Neuronal stem cell (in vitro differentiated cells): ENCODE data around the gene SETD2.

ENCODE experiments used
- DNase-seq: peaks from one replicate; pipeline ENCODE4 v3.0.0-alpha.2; 2013; ENCODE audit warnings: low spot score
- H2AFZ ChIP-seq: one replicate; pipeline ENCODE4 v1.6.1; 2013; ENCODE audit warnings: mild to moderate bottlenecking, low read length, inconsistent platforms
- H2AK5ac ChIP-seq: 2 replicates; pipeline ENCODE4 v1.6.1; 2013; ENCODE audit warnings: low read depth, mild to moderate bottlenecking, inconsistent platforms, low read length, moderate library complexity, mixed read lengths
- H2BK120ac ChIP-seq: 2 replicates; pipeline ENCODE4 v1.6.1; 2013; ENCODE audit warnings: low read depth, mild to moderate bottlenecking, inconsistent platforms, low read length, moderate library complexity, mixed read lengths
- H2BK12ac ChIP-seq: one replicate; pipeline ENCODE4 v1.6.1; 2013; ENCODE audit warnings: low read length, inconsistent platforms
- H2BK15ac ChIP-seq: 2 replicates; pipeline ENCODE4 v1.6.1; 2013; ENCODE audit warnings: mild to moderate bottlenecking, low read length, inconsistent platforms, mixed read lengths
- H2BK5ac ChIP-seq: one replicate; pipeline ENCODE4 v1.6.1; 2013; ENCODE audit warnings: inconsistent platforms, mild to moderate bottlenecking, low read length, moderate library complexity
- H3K14ac ChIP-seq: one replicate; pipeline ENCODE4 v1.6.1; 2013; ENCODE audit warnings: low read length, inconsistent platforms
- H3K18ac ChIP-seq: 2 replicates; pipeline ENCODE4 v1.6.1; 2013; ENCODE audit warnings: low read length, inconsistent platforms
- H3K23ac ChIP-seq: 2 replicates; pipeline ENCODE4 v1.6.1; 2013; ENCODE audit warnings: low read depth, mild to moderate bottlenecking, mixed read lengths, low read length, inconsistent platforms; ENCODE audit not compliant: poor library complexity
- H3K27ac ChIP-seq: replicated peaks from 3 replicates; pipeline ENCODE4 v1.5.1; 2013; ENCODE audit warnings: low read length, inconsistent platforms
- H3K27me3 ChIP-seq, 3 experiments: 2 replicates each; pipeline ENCODE4 v1.6.1; 2013; ENCODE audit warnings: low read length in 3 of 3, mild to moderate bottlenecking in 2 of 3, inconsistent platforms in 1 of 3, low read depth in 1 of 3, mixed read lengths in 1 of 3, moderate library complexity in 1 of 3; ENCODE audit not compliant: control insufficient read depth in 3 of 3, insufficient read depth in 3 of 3
- H3K36me3 ChIP-seq, 2 donors: replicated peaks in 1 of 2; 2 replicates each; pipeline ENCODE4 v1.6.1; 2013; ENCODE audit warnings: low read length in 2 of 2; ENCODE audit not compliant: control insufficient read depth in 2 of 2, insufficient read depth in 2 of 2
- H3K4ac ChIP-seq: 2 replicates; pipeline ENCODE4 v1.6.1; 2013; ENCODE audit warnings: inconsistent platforms, mild to moderate bottlenecking, low read length, moderate library complexity
- H3K4me1 ChIP-seq, 2 donors: 1 replicate in 1 of 2; 2 replicates in 1 of 2; pipeline ENCODE4 v1.6.1; 2013; ENCODE audit warnings: low read length in 2 of 2, low read depth in 1 of 2; ENCODE audit not compliant: control insufficient read depth in 2 of 2, insufficient read depth in 1 of 2
- H3K4me2 ChIP-seq: one replicate; pipeline ENCODE4 v1.6.1; 2013; ENCODE audit warnings: mild to moderate bottlenecking, low read length, inconsistent platforms; ENCODE audit not compliant: insufficient read depth, poor library complexity, severe bottlenecking
- H3K4me3 ChIP-seq, 2 donors: 2 replicates each; pipeline ENCODE4 v1.5.1; 2013; ENCODE audit warnings: low read length in 2 of 2, mild to moderate bottlenecking in 2 of 2, inconsistent platforms in 1 of 2, moderate library complexity in 1 of 2
- H3K79me1 ChIP-seq: one replicate; pipeline ENCODE4 v1.6.1; 2013; ENCODE audit warnings: low read depth, mild to moderate bottlenecking, inconsistent platforms, low read length, moderate library complexity
- H3K9ac ChIP-seq: one replicate; pipeline ENCODE4 v1.6.1; 2013; ENCODE audit warnings: mild to moderate bottlenecking, low read depth, low read length, inconsistent platforms; ENCODE audit not compliant: poor library complexity
- H3K9me3 ChIP-seq, 2 donors: replicated peaks in 1 of 2; 2 replicates each; pipeline versions ENCODE3 to v1.6.1; 2013; ENCODE audit warnings: low read length in 2 of 2, mild to moderate bottlenecking in 2 of 2, inconsistent platforms in 1 of 2, low read depth in 1 of 2, mixed read lengths in 1 of 2, moderate library complexity in 1 of 2; ENCODE audit not compliant: control insufficient read depth in 2 of 2, insufficient read depth in 1 of 2
- H4K8ac ChIP-seq: one replicate; pipeline ENCODE4 v1.6.1; 2013; ENCODE audit warnings: low read depth, mild to moderate bottlenecking, inconsistent platforms, low read length, moderate library complexity
- H4K91ac ChIP-seq: one replicate; pipeline ENCODE4 v1.6.1; 2013; ENCODE audit warnings: low read length, low read depth, mild to moderate bottlenecking, inconsistent platforms; ENCODE audit not compliant: poor library complexity
- WGBS, 2 donors: extraction: QIAGEN DNeasy Blood & Tissue Kit; methylation state at CpG; one replicate each; pipeline ENCODE4 v1.1.7; 2013; ENCODE audit warnings: missing lambda C conversion rate in 2 of 2, mixed read lengths in 1 of 2; ENCODE audit not compliant: insufficient read length in 2 of 2, insufficient replicate concordance in 1 of 2; ENCODE audit errors: extremely low coverage in 2 of 2; 5-methylcytosine and 5-hydroxymethylcytosine counted together

SETD2 gene

DNA sequence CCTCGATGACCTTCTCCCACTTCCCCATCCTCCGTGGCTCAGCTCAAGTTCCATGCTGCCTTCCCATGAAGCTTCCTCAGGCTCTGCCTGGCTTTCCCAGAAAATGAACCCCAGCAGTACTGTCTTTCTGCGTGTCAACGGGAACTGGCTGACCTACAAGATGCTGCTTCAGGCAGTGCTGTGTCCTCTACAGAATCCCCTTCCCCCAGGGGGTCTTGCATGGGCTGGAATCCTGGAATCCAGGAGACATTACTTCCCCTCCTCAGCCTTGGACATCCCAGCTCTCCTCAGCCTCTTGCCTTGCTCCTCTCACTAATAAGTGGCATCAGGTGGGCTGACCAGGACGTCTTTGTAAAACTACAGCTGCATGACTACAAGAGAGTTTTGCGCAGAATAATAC is 192.8 kb downstream of the SETD2 start:
- peak overlapping the region; percentile 39 for H3K9ac ChIP-seq
- no peaks in the 10 kb centered on the region for H3K4me1 ChIP-seq
- H2BK120ac ChIP-seq: no peak overlapping the region
- peaks cover 13 to 58% of the 10 kb centered on the region in 2 donors for H3K36me3 ChIP-seq
- H4K8ac ChIP-seq: no peak overlapping the region
- H3K18ac ChIP-seq: no peak overlapping the region
- DNase-seq: no peak
- H4K91ac ChIP-seq: no peak overlapping the region
- H3K14ac ChIP-seq: peak overlapping the region; percentile 22
- no peak overlapping the region for H2BK5ac ChIP-seq
- H2AK5ac ChIP-seq: no peak overlapping the region
- H3K27me3 ChIP-seq: no peaks in the 10 kb centered on the region
- H3K9me3 ChIP-seq: no peaks in the 10 kb centered on the region
- no peak overlapping the region for H3K23ac ChIP-seq
- no peak overlapping the region for H2AFZ ChIP-seq
- H3K4me2 ChIP-seq: no peak overlapping the region
- no peak overlapping the region for H3K4ac ChIP-seq
- H2BK12ac ChIP-seq: no peak overlapping the region
- H3K4me3 ChIP-seq: peak overlapping the region in 1 of 2 donors; percentile 31
- WGBS, 2 donors: no CpG with 5 or more reads among the region's 6 CpGs
- peaks cover 30% of the 10 kb centered on the region for H3K79me1 ChIP-seq
- no peak overlapping the region for H2BK15ac ChIP-seq
- H3K27ac ChIP-seq: no peak overlapping the region

DNA sequence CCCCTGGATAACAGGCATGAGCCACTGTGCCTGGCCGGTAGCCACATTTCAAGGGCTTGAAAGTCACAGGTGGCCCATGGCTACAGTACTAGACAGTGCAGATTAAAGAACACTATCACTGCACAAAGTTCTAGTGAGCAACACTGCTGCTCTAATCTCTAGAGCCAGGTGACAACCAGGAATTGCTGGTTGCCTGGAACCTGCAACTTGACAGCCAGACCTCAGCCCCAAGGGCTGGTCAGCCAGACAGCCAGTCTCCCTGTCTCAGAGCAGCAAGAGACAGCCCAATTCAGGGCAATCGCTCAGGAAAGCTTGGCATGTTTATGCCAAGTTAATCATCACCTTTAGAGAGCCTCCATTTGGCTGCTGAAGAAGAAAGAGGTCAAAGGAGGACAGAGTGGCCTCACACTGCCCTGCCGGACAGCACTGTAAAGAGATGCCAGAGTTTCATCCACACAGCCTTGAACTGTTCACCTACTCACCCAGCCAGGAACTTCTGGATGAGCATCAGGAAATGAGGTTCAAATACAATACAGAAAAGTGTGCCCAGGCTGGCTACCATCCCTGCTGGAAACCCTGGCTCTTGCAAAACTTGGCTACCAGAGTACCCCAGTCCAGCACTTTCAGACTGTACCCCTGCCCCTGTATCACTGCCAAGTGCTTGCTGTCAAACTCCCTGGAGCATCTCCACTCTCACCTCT is 193.4 kb downstream of the SETD2 start:
- no peak overlapping the region for H3K14ac ChIP-seq
- no peak overlapping the region for H4K91ac ChIP-seq
- no peak for DNase-seq
- no peak overlapping the region for H2AFZ ChIP-seq
- peaks cover 18 to 64% of the 10 kb centered on the region in 2 donors for H3K36me3 ChIP-seq
- H3K4me1 ChIP-seq: no peaks in the 10 kb centered on the region
- no peak overlapping the region for H2BK120ac ChIP-seq
- H3K27me3 ChIP-seq: no peaks in the 10 kb centered on the region
- H3K9me3 ChIP-seq: no peaks in the 10 kb centered on the region
- H3K18ac ChIP-seq: no peak overlapping the region
- WGBS, 2 donors: no CpG with 5 or more reads among the region's 3 CpGs
- H3K4me2 ChIP-seq: no peak overlapping the region
- H2AK5ac ChIP-seq: no peak overlapping the region
- no peak overlapping the region for H2BK5ac ChIP-seq
- no peak overlapping the region for H3K9ac ChIP-seq
- H3K4me3 ChIP-seq: no peak overlapping the region
- H3K4ac ChIP-seq: no peak overlapping the region
- H2BK12ac ChIP-seq: no peak overlapping the region
- H3K27ac ChIP-seq: no peak overlapping the region
- no peak overlapping the region for H2BK15ac ChIP-seq
- H3K79me1 ChIP-seq: peaks cover 27% of the 10 kb centered on the region
- H4K8ac ChIP-seq: no peak overlapping the region
- H3K23ac ChIP-seq: no peak overlapping the region

DNA sequence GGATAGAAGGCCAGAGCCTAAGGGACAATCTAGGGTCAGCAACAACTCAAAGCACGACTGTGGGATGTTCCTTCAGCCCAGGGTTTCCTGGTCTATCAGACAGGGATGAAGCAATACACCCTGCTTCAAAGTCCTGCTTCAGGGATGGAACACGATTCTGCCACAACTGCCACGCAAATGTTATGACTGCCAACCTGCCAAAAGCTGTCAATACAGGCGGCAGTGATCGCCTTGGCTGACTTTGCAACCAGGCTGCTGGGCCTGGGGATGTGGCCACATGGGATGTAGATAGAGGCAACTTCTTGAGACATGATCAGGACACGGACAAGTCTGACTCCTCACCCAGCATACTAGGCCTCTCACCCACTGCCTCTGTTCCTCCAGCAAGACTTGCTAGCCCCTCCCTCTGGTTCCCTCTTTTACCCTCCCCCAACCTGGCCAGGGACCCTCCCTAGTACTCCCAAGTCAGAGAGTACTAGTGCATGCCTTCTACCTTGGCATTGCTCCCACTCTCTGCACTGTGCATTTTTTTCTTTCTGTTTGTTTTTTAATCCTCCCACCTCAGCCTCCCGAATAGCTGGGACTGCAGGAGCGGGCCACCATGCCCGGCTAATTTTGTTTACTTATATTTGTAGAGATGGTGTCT is 195.0 kb downstream of the SETD2 start:
- WGBS, 2 donors: no CpG with 5 or more reads among the region's 9 CpGs

DNA sequence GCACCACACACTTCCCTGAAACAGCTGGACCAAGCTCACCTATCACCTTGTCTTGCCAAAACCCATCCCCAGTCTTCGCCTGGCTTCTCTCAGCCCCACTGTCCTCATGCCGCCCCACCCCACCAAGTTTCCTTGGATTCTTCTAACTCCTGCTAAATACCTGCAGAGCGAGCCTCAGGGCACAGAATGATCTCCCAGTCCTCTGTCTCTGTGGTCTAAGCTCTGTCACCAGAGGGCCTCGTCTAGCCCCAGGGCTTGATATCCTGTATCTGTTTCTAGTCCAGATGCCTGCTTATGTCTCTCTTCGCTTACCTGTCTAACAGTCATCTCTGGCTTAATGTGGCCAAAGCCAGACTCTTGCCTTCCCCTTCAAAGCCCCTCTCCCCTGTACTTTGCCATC is 197.1 kb downstream of the SETD2 start:
- WGBS, 2 donors: no CpG with 5 or more reads among the region's 5 CpGs
- peaks cover 0 to 4% of the 10 kb centered on the region in 2 donors for H3K4me1 ChIP-seq

More for the DNA sequence above, 195.0 kb downstream of the SETD2 start:
- Histone ChIP-seq H2BK12ac (no peak overlapping the region), H3K36me3 (peaks cover 20 to 60% of the 10 kb centered on the region in 2 donors), H3K27me3 (no peaks in the 10 kb centered on the region), H2BK5ac (no peak overlapping the region), H3K79me1 (peaks cover 25% of the 10 kb centered on the region), H2BK120ac (no peak overlapping the region), H3K27ac (no peak overlapping the region), H4K8ac (no peak overlapping the region), H3K4ac (no peak overlapping the region), H3K4me2 (no peak overlapping the region), H3K9ac (no peak overlapping the region), H3K4me1 (peaks cover 0 to 4% of the 10 kb centered on the region in 2 donors), H2AK5ac (no peak overlapping the region), H3K14ac (peak overlapping the region; percentile 75), H4K91ac (no peak overlapping the region), H3K4me3 (no peak overlapping the region), H2AFZ (no peak overlapping the region), H3K18ac (no peak overlapping the region), H3K23ac (no peak overlapping the region), H3K9me3 (peaks cover 0 to 2% of the 10 kb centered on the region in 2 donors), H2BK15ac (no peak overlapping the region)
- no peak for DNase-seq

More for the DNA sequence above, 197.1 kb downstream of the SETD2 start:
- H3K4ac ChIP-seq: no peak overlapping the region
- no peak overlapping the region for H2AK5ac ChIP-seq
- H3K4me3 ChIP-seq: no peak overlapping the region
- H4K91ac ChIP-seq: no peak overlapping the region
- H3K23ac ChIP-seq: peak overlapping the region; percentile 67
- no peak overlapping the region for H2BK12ac ChIP-seq
- no peak overlapping the region for H3K14ac ChIP-seq
- no peak overlapping the region for H3K27ac ChIP-seq
- H2BK5ac ChIP-seq: peak overlapping the region; percentile 35
- peaks cover 4 to 10% of the 10 kb centered on the region in 2 donors for H3K9me3 ChIP-seq
- no peak for DNase-seq
- peaks cover 25% of the 10 kb centered on the region for H3K79me1 ChIP-seq
- H2AFZ ChIP-seq: no peak overlapping the region
- H2BK120ac ChIP-seq: no peak overlapping the region
- peak overlapping the region; percentile 38 for H3K9ac ChIP-seq
- H2BK15ac ChIP-seq: no peak overlapping the region
- no peaks in the 10 kb centered on the region for H3K27me3 ChIP-seq
- H3K36me3 ChIP-seq: peaks cover 21 to 62% of the 10 kb centered on the region in 2 donors
- no peak overlapping the region for H4K8ac ChIP-seq
- H3K4me2 ChIP-seq: no peak overlapping the region
- H3K18ac ChIP-seq: no peak overlapping the region
